Fibroblast of skin of right quadriceps (primary cell): ENCODE measurements around the gene LPIN2.
"Not testable (repeated sequence)": the region's sequence is repeated elsewhere in the genome, so short reads cannot be mapped to it uniquely, and the experiment has no call there.

Experiments
- DNase-seq: peaks from one replicate; pipeline ENCODE4 v3.0.0-alpha.2; 2013

The LPIN2 gene, protein sequence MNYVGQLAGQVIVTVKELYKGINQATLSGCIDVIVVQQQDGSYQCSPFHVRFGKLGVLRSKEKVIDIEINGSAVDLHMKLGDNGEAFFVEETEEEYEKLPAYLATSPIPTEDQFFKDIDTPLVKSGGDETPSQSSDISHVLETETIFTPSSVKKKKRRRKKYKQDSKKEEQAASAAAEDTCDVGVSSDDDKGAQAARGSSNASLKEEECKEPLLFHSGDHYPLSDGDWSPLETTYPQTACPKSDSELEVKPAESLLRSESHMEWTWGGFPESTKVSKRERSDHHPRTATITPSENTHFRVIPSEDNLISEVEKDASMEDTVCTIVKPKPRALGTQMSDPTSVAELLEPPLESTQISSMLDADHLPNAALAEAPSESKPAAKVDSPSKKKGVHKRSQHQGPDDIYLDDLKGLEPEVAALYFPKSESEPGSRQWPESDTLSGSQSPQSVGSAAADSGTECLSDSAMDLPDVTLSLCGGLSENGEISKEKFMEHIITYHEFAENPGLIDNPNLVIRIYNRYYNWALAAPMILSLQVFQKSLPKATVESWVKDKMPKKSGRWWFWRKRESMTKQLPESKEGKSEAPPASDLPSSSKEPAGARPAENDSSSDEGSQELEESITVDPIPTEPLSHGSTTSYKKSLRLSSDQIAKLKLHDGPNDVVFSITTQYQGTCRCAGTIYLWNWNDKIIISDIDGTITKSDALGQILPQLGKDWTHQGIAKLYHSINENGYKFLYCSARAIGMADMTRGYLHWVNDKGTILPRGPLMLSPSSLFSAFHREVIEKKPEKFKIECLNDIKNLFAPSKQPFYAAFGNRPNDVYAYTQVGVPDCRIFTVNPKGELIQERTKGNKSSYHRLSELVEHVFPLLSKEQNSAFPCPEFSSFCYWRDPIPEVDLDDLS

GRCh38 chr18:3013024-3013804, at the start of gene LPIN2:
Gene LPIN2 (minus strand): TSS chr18:3013144. CDS start chr18:2960840, 52,304 bp downstream.
- peak; percentile 98 for DNase-seq

GRCh38 chr18:3061581-3062312, 48.8 kb upstream of the LPIN2 start:
- no peak for DNase-seq

DNA sequence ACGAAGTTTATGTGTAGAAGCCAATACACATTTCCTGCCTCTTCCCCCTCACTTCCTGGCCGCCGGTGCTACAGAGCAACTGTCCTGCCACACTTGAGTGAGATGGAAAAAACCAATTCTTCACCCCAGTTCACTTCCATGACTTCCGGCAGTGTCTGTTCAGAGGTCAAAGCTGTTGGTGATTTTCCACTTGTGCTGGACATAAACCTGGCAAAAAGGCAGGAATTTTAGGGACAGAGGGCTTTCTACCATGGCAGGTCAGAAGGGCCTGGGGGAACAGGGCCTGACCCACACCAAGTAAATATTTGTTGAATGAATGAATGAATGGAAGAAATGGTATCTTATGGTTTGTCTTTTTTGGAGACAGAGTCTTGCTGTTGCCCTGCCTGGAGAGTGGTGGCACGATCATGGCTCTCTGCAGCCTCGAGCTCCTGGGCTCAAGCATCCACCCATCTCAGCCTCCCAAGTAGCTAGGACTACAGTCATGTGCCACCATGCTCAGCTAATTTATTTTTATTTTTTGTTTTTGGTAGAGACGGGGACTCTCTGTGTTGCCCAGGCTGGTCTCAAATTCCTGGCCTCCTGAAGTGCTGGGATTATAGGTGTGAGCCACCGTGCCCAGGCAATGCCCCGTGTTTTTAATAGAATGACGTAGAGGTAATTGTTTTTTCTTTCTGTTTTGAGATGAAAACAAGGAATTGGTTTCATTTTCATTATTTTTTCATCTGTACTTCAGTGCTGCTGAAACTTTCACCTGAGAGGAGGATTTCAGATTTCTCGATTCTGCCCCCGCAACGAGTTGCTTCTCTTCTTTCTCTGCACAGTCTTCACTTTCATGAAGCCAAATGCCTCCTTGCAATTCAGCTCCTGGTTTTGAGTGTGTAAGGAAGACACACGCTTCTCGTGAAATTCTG, 48.0 kb upstream of the LPIN2 start:
- no peak for DNase-seq

DNA sequence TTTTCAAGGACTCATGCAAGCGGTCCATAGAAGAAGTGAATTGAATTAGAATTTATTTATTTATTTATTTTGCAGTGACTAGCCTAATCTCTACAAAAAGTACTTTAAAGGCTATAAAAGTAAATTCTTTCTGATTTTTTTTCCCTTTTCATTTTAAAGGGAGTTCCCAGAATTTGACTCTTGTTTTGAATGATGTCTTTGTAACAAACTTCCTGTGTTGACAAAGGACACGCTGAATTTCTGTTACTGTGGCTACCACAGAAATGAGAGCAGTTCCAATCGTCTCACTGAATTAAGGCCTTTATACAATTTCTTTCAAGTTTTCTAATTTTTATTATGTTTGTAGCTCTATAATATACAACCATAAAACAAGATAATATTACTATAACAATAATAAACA, 46.3 kb upstream of the LPIN2 start:
- no peak for DNase-seq

DNA sequence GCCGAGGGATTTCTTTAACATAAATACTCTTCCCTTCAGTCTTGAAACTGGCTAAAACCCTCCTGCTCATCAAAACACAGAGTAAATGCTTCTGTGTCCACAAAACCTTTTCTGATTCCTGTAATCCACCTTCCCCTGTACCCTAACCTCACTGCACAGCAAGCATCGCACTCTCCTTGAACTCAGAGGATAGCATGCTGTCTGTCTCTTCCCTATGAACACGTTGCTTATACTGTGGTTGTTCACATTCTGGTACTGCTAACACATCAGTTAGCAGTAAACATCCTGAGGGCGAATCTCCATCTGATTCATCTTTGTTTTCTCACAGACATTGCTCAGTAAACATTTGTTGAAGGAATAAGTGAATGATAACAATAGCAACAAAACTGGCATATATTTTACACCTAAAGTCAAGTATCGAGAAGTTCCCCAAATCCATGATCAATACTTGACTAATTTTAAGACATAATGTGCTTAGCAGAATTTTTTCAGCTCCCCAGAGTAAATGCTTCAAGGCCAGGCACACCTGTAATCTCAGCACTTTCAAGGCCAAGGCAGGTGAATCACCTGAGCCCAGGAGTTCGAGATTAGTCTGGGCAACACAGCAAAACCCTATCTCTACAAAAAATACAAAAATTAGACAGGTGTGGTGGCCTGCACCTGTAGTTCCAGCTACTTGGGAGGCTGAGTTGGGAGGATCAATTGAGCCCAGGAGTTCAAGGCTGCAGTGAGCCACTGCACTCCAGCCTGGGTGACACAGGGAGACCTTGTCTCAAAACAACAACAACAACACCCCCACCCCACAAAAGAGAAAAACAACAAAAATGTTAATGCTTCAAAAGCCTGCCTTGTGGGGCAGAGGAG, 45.6 kb upstream of the LPIN2 start:
- DNase-seq, result no peak

DNA sequence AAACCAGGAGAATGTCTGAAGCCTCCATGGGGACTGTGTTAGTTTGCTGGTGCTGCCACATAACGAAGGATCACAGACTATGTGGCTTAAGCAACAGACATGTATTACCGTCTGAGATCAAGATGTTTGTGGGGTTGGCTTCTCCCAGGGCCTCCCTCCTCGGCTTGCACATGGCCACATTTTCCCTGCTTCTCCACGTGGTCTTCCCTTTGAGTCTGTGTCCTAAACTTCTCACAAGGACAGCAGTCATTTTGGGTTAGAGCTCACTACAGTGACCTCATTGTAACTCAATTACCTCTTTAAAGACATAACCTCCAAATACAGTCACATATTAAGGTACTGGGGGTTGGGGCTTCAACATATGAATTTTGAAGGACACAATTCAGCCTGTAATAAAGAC, 44.6 kb upstream of the LPIN2 start:
- DNase-seq, result no peak

GRCh38 chr18:3056311-3056710, 43.4 kb upstream of the LPIN2 start:
- DNase-seq, result no peak

DNA sequence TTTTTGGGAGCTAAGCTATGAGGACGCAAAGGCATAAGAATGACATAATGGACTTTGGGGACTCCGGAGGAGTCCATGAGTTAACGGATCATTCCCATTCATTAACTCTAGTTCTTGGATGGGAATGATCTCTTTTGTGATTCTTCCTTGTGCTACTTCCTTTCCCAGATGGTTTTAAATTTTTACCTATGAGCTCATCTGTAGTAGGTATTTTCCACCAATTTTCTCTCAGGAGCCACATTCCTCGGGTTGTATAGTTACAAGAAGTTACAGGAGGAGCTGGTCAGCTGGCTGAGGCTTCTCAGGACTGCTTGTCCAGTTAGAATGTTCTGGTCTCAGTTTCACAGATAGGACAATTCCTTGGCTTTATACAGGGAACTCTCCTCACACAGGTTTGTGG, 42.9 kb upstream of the LPIN2 start:
- DNase-seq, result no peak

GRCh38 chr18:3055186-3055728, 42.3 kb upstream of the LPIN2 start:
- DNase-seq, result no peak

- DNase-seq, result no peak
These were observed 41.8 kb upstream of the LPIN2 start for GRCh38 chr18:3054780-3055179.

DNA sequence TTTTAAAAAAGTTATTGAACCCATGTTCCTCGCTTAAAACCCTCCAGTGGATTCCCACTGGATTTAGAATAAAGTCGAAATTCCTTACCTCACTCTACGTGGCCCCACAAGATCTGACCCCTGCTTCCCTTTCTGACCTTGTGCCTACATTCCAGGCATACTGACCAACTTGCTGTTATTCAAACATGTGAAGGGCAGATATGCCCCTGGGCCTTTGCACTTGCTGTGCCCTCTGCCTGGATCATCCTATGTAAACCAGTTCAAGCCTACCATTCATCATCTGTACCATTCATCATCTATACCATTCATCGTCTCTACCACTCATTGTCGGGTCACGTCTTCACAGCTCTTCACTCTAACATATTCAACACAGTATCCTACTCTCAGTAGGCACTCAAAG, 41.3 kb upstream of the LPIN2 start:
- DNase-seq, result no peak

GRCh38 chr18:3053081-3053480, 40.1 kb upstream of the LPIN2 start:
- DNase-seq, result no peak

- DNase-seq, result no peak
These were observed 39.4 kb upstream of the LPIN2 start for GRCh38 chr18:3052411-3052758.

GRCh38 chr18:3051718-3052410, 38.9 kb upstream of the LPIN2 start:
- DNase-seq, result no peak

DNA sequence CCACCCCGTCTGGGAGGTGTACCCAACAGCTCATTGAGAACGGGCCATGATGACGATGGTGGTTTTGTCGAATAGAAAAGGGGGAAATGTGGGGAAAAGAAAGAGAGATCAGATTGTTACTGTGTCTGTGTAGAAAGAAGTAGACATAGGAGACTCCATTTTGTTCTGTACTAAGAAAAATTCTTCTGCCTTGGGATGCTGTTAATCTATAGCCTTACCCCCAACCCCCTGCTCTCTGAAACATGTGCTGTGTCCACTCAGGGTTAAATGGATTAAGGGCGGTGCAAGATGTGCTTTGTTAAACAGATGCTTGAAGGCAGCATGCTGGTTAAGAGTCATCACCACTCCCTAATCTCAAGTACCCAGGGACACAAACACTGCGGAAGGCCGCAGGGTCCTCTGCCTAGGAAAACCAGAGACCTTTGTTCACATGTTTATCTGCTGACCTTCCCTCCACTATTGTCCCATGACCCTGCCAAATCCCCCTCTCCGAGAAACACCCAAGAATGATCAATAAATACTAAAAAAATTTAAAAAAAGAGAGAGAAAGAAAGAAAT, 37.0 kb upstream of the LPIN2 start:
- not testable (repeated sequence) for DNase-seq

DNA sequence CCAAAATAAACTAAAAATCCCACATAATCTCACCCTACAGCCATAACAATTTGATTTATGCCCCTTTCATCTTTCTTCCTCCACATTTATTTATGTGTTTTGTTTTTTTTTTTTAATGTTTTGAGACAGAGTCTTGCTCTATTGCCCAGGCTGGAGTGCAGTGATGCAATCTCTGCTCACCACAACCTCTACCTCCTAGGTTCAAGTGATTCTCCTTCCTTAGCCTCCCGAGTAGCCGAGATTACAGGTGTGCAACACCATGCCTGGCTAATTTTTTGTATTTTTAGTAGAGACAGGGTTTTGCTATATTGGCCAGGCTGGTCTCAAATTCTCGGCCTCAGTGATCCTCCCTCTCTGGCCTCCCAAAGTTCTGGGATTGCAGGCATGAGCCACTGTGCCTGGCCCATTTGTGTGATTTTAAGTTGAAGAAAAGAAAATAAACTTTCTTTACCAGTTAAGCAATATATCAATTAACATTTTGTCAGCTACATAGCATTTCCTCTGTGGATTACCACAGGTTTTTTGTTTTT, 35.9 kb upstream of the LPIN2 start:
- DNase-seq, result no peak

DNA sequence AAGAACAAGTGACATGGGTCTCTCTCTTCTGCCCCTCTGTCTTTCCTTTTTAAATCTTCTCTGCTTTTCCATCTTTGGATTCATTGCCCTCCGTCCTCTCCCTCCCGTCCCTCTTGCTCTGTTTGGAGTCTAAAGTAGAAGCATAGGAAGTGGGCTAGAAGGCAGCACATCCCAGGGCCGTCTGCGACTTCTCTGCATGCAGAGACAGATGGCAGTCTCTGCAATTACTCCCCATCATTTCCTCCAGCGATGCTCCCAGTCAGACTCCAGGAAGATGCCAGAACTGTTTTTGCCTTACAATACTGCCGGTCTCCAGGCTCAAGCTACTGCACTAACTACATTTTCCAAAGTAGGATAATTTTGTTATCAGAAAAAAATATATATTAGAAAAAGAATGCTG, 35.2 kb upstream of the LPIN2 start:
- DNase-seq, result no peak

DNA sequence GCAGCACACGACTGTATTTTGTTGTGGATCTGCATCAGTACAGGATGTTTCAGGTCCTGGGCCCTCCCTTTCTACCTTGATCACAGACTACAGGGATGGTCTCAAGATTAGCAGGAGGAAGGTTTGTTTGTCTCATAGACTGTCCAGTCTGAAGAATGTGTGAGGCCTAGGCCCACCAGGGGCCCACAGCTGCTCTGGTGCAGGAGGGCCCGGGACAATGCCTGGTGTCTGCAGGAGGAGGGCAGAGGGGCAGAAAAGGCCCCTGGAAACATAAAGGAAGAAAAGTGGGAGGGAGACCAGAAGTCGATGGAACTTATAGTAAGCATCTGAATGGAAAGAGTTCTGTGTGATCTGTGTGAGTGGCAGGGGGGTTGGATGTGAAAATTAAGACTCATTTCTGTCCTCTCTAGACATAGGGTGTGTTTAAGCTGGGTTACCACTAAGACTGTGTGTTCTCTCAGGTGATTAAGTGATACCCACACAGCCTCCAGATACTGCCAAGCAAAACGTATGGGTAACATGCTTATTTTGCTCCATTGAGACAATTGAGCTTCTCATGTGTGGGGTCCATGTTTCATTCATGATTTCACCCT, 33.4 kb upstream of the LPIN2 start:
- DNase-seq, result no peak
